HepG2 (cell line): Measurements from ENCODE around the gene LPO. TPM values are rescaled to one million over a fixed set of nuclear protein-coding genes. Genes with fewer than 3 reads are reported as not detected.
A peak's percentile ranks its signal among the peaks of the same experiment; 100 is the strongest.

Experiments used
- ATRX ChIP-seq: sonication (generic); formaldehyde crosslinking; IDR thresholded peaks from 2 replicates; pipeline ENCODE4 v1.4.0; 2020; ENCODE audit warnings: missing genetic modification reagents, borderline replicate concordance
- CAMTA2 ChIP-seq: sonication (generic); formaldehyde crosslinking; IDR thresholded peaks from 2 replicates; pipeline ENCODE4 v1.4.0; 2020; ENCODE audit warnings: mild to moderate bottlenecking, missing genetic modification reagents, borderline replicate concordance
- DDIT3 ChIP-seq: sonication (generic); formaldehyde crosslinking; IDR thresholded peaks from 2 replicates; pipeline ENCODE4 v1.4.0; 2020; ENCODE audit warnings: mild to moderate bottlenecking, missing genetic modification reagents
- EED ChIP-seq: sonication (generic); formaldehyde crosslinking; IDR thresholded peaks from 2 replicates; pipeline ENCODE4 v1.5.0; 2020; ENCODE audit warnings: mild to moderate bottlenecking, missing genetic modification reagents
- FUBP1 ChIP-seq: sonication (generic); formaldehyde crosslinking; IDR thresholded peaks from 2 replicates; pipeline ENCODE4 v1.5.1; 2020; ENCODE audit warnings: missing genetic modification reagents, mild to moderate bottlenecking, borderline replicate concordance
- MTA3 ChIP-seq: sonication (generic); formaldehyde crosslinking; IDR thresholded peaks from 2 replicates; pipeline ENCODE4 v1.4.0; 2020; ENCODE audit warnings: missing genetic modification reagents
- NCOA2 ChIP-seq: sonication (generic); formaldehyde crosslinking; IDR thresholded peaks from 2 replicates; pipeline ENCODE4 v1.8.0; 2022; ENCODE audit warnings: inconsistent platforms
- NCOA5 ChIP-seq: sonication (generic); formaldehyde crosslinking; IDR thresholded peaks from 2 replicates; pipeline ENCODE4 v1.4.0; 2020; ENCODE audit warnings: missing genetic modification reagents
- NFRKB ChIP-seq: fragments of 450-650 bp; IDR thresholded peaks from 2 replicates; pipeline ENCODE4 v1.6.1; 2017
- RBFOX2 ChIP-seq: fragments of 200-400 bp; formaldehyde crosslinking; IDR thresholded peaks from 2 replicates; pipeline ENCODE4 v1.6.1; 2017; ENCODE audit warnings: low read depth, mild to moderate bottlenecking, low read length
- RXRA ChIP-seq: sonication (generic); formaldehyde crosslinking; IDR thresholded peaks from 2 replicates; pipeline ENCODE4 v1.5.1; 2020; ENCODE audit warnings: missing genetic modification reagents
- SMAD3 ChIP-seq: sonication (generic); formaldehyde crosslinking; IDR thresholded peaks from 2 replicates; pipeline ENCODE4 v1.4.0; 2020; ENCODE audit warnings: missing genetic modification reagents
- TBX3 ChIP-seq: fragments of 450-650 bp; IDR thresholded peaks from 2 replicates; pipeline ENCODE4 v1.6.1; 2017; ENCODE audit warnings: antibody characterized with exemption, mild to moderate bottlenecking, inconsistent platforms, borderline replicate concordance
- ZFP1 ChIP-seq: IDR thresholded peaks from 2 replicates; pipeline ENCODE4 v1.6.1; 2016
- ZNF12 ChIP-seq: sonication (generic); formaldehyde crosslinking; IDR thresholded peaks from 2 replicates; pipeline ENCODE4 v1.5.0; 2020; ENCODE audit warnings: missing genetic modification reagents
- ZNF235 ChIP-seq: sonication (generic); formaldehyde crosslinking; IDR thresholded peaks from 2 replicates; pipeline ENCODE4 v1.8.1; 2023; ENCODE audit warnings: mild to moderate bottlenecking, missing genetic modification reagents, borderline replicate concordance
- ZNF282 ChIP-seq: fragments of 450-650 bp; IDR thresholded peaks from 2 replicates; pipeline ENCODE4 v1.6.1; 2018; ENCODE audit not compliant: partially characterized antibody
- ZNF317 ChIP-seq: sonication (generic); formaldehyde crosslinking; IDR thresholded peaks from 2 replicates; pipeline ENCODE4 v1.5.0; 2020; ENCODE audit warnings: mild to moderate bottlenecking, missing genetic modification reagents
- ZNF382 ChIP-seq: sonication (generic); formaldehyde crosslinking; IDR thresholded peaks from 2 replicates; pipeline ENCODE4 v1.5.0; 2020; ENCODE audit warnings: missing genetic modification reagents, mild to moderate bottlenecking, borderline replicate concordance
- ZNF562 ChIP-seq: sonication (generic); formaldehyde crosslinking; IDR thresholded peaks from 2 replicates; pipeline ENCODE4 v1.8.0; 2022; ENCODE audit warnings: missing genetic modification reagents, borderline replicate concordance
- ZNF670 ChIP-seq: sonication (generic); formaldehyde crosslinking; IDR thresholded peaks from 2 replicates; pipeline ENCODE4 v1.8.0; 2022; ENCODE audit warnings: mild to moderate bottlenecking, missing genetic modification reagents, borderline replicate concordance
- ZNF720 ChIP-seq: sonication (generic); formaldehyde crosslinking; IDR thresholded peaks from 2 replicates; pipeline ENCODE4 v1.4.0; 2020; ENCODE audit warnings: missing genetic modification reagents
- ZNF747 ChIP-seq: sonication (generic); formaldehyde crosslinking; IDR thresholded peaks from 2 replicates; pipeline ENCODE4 v1.8.1; 2023; ENCODE audit warnings: missing genetic modification reagents, mild to moderate bottlenecking, borderline replicate concordance
- ZNF792 ChIP-seq: IDR thresholded peaks from 2 replicates; pipeline ENCODE4 v1.6.1; 2016
- ZNF891 ChIP-seq: sonication (generic); formaldehyde crosslinking; IDR thresholded peaks from 2 replicates; pipeline ENCODE4 v1.5.0; 2020; ENCODE audit warnings: mild to moderate bottlenecking, missing genetic modification reagents
- ZSCAN21 ChIP-seq: sonication (generic); formaldehyde crosslinking; IDR thresholded peaks from 2 replicates; pipeline ENCODE4 v1.8.0; 2022; ENCODE audit warnings: mild to moderate bottlenecking, missing genetic modification reagents, moderate library complexity, borderline replicate concordance
- ZSCAN30 ChIP-seq: sonication (generic); formaldehyde crosslinking; IDR thresholded peaks from 2 replicates; pipeline ENCODE4 v1.5.0; 2020; ENCODE audit warnings: mild to moderate bottlenecking, missing genetic modification reagents
- polyA plus RNA-seq, 8 experiments: library from polyadenylated mRNA; depleted of rRNA in 3 of 8; stranded (reverse) in 7 of 8; unstranded in 1 of 8; fragments of >200 nt; fragmentation: Illumina TruSeq in 4 of 8; extraction: Trizol in 4 of 8; gene quantifications; 2 replicates each; pipeline versions ENCODE4 v1.2.1 to v1.2.3, GENCODE V29; 2011 to 2016; ENCODE audit warnings: low read depth in 4 of 8, missing spikeins in 1 of 8, mixed read lengths in 1 of 8; ENCODE audit not compliant: insufficient read depth in 1 of 8
- total RNA-seq, 5 experiments: library from RNA; depleted of rRNA; stranded (reverse); fragments of >200 nt; fragmentation: Illumina TruSeq; extraction: Trizol; gene quantifications; 2 replicates each; pipeline ENCODE4 v1.2.3, GENCODE V29; 2016; ENCODE audit warnings: low read depth in 1 of 5

LPO gene
- total and polyA plus RNA-seq, 2 of the 13 experiments (the other 11 are each of a cell fraction or from before 2014, with no cell fraction given): not detected

- TF ChIP-seq ZSCAN30 (CRISPR knock-in tag) (no peak), ZFP1 (no peak), MTA3 (no peak), RBFOX2 (peak; percentile 94), ATRX (CRISPR knock-in tag) (no peak), TBX3 (no peak), ZNF720 (CRISPR knock-in tag) (0 out of 2 replicates have a peak, but pooled peaks have one; percentile 75), NFRKB (no peak), ZNF282 (no peak), CAMTA2 (CRISPR knock-in tag) (peak; percentile 90; the same call in 1 of the 2 replicates), NCOA5 (CRISPR knock-in tag) (no peak), ZNF562 (no peak), ZNF747 (peak; percentile 97), ZNF317 (CRISPR knock-in tag) (peak; percentile 79; the same call in 1 of the 2 replicates), FUBP1 (no peak), NCOA2 (CRISPR knock-in tag) (no peak; the same call in 1 of the 2 replicates), ZNF792 (CRISPR knock-in tag) (peak; percentile 77; the same call in 1 of the 2 replicates), EED (CRISPR knock-in tag) (peak; percentile 72), ZNF891 (CRISPR knock-in tag) (peak; percentile 85; the same call in 1 of the 2 replicates), SMAD3 (CRISPR knock-in tag) (peak; percentile 55; the same call in 1 of the 2 replicates), ZNF670 (CRISPR knock-in tag) (peak; percentile 96; the same call in 1 of the 2 replicates), ZNF235 (no peak), DDIT3 (no peak), ZNF382 (CRISPR knock-in tag) (no peak), ZSCAN21 (CRISPR knock-in tag) (peak; percentile 92; the same call in 1 of the 2 replicates), ZNF12 (CRISPR knock-in tag) (no peak), RXRA (peak; percentile 74; the same call in 1 of the 2 replicates)
Measured at GRCh38 chr17:58219007-58219788, 19.2 kb upstream of the LPO start, which contains the start of gene MKS1 (continued).
